Peyer's patch (tissue), 4 donors: ENCODE results near the gene AKT3. TPM values are rescaled to one million over a fixed set of nuclear protein-coding genes. Genes with fewer than 3 reads are reported as not detected.

Experiments used
- DNase-seq, 3 donors: peaks; one replicate each; pipeline ENCODE4 v3.0.0-alpha.2; 2017 to 2019
- H3K27ac ChIP-seq, 4 donors: fragments of 200-600 bp; sonication (generic); one replicate each; pipeline ENCODE4 v1.5.1; 2016 to 2019
- H3K27me3 ChIP-seq, 2 donors: fragments of 200-600 bp; sonication (generic); one replicate each; pipeline ENCODE4 v1.5.1; 2019
- H3K36me3 ChIP-seq, 3 donors: fragments of 200-600 bp; sonication (generic); one replicate each; pipeline ENCODE4 v1.5.1; 2016 to 2019
- H3K4me1 ChIP-seq, 4 donors: fragments of 200-600 bp; sonication (generic); one replicate each; pipeline ENCODE4 v1.5.1; 2016 to 2019
- H3K4me3 ChIP-seq, 4 donors: fragments of 200-600 bp; sonication (generic); 1 replicate in 3 of 4; 2 replicates in 1 of 4; pipeline ENCODE4 v1.5.1; 2016 to 2019; ENCODE audit warnings: mild to moderate bottlenecking in 1 of 4
- H3K9me3 ChIP-seq, 4 donors: fragments of 200-600 bp; sonication (generic); one replicate each; pipeline ENCODE4 v1.5.1; 2016 to 2019; ENCODE audit warnings: mild to moderate bottlenecking in 1 of 4
- POLR2A ChIP-seq, 2 donors: fragments of 450-650 bp; IDR thresholded peaks; one replicate each; pipeline ENCODE4 v1.5.1; 2017; ENCODE audit warnings: antibody characterized with exemption in 2 of 2, mild to moderate bottlenecking in 2 of 2, moderate library complexity in 2 of 2
- total RNA-seq, 4 donors: library from RNA; depleted of rRNA; stranded (reverse); fragments of >200 nt; gene quantifications; one replicate each; pipeline ENCODE4 v1.1.0, GENCODE V29; 2016
- TF ChIP-seq, protein P1 (sequence below), 6 experiments: fragments of 450-650 bp in 4 of 6; fragments of 200-600 bp in 2 of 6; sonication (generic) in 1 of 6; IDR thresholded peaks; one replicate each; pipeline ENCODE4 v1.5.1; 2017 to 2019; ENCODE audit warnings: antibody characterized with exemption in 6 of 6, mild to moderate bottlenecking in 3 of 6, moderate library complexity in 1 of 6

AKT3 gene
- total RNA-seq, 4 donors from 2014 or later = 4.4 to 71.8 (median 15.2) TPM

DNA sequence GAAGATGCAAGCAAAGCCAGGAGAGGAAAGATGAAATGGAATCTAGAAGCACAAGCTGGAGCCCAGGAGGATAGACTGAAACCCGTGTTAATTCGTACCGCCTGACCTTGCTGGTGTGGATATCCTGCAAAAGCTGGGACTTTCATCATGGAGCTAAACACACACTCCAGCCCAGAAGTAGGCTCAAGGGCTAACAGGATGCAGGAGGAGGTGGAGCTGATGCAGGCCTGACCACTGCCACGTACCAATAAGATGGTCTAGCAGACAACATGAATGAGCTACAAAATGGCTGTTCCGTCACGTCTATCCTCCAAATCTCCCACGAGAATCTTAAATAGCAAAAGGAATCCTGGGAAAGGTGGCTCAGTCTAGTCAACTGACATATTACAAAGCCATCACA lies 323.9 kb downstream of the AKT3 start:
- TF ChIP-seq, protein P1, sequence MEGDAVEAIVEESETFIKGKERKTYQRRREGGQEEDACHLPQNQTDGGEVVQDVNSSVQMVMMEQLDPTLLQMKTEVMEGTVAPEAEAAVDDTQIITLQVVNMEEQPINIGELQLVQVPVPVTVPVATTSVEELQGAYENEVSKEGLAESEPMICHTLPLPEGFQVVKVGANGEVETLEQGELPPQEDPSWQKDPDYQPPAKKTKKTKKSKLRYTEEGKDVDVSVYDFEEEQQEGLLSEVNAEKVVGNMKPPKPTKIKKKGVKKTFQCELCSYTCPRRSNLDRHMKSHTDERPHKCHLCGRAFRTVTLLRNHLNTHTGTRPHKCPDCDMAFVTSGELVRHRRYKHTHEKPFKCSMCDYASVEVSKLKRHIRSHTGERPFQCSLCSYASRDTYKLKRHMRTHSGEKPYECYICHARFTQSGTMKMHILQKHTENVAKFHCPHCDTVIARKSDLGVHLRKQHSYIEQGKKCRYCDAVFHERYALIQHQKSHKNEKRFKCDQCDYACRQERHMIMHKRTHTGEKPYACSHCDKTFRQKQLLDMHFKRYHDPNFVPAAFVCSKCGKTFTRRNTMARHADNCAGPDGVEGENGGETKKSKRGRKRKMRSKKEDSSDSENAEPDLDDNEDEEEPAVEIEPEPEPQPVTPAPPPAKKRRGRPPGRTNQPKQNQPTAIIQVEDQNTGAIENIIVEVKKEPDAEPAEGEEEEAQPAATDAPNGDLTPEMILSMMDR (IDR thresholded peaks at IDR 0.05) = no peak
- TF ChIP-seq POLR2A (IDR thresholded peaks at IDR 0.05) = no peak
- DNase-seq = no peak

DNA sequence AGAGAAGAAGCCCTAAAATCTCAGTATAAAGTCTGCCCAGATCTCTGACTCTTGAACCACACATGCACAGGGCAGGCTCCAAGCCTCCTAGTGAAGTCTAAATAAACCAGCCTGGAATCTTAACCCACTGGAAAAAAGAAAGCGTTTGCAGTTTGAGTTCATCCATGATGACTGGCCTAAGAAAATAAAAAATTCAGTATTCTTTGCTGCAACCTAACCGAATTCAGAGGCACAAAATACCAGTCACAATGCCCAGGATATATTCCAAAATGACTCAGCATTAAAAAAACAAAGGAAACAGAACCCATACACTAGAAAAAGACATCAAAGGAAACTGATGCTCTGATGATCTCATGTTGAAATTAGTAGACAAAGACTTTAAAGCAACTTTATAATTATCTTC lies 325.0 kb downstream of the AKT3 start:
- Histone ChIP-seq H3K36me3 (no peaks in the 10 kb centered on the region), H3K9me3 (no peaks in the 10 kb centered on the region), H3K27ac (no peak overlapping the region), H3K27me3 (no peaks in the 10 kb centered on the region), H3K4me3 (no peak overlapping the region), H3K4me1 (no peaks in the 10 kb centered on the region)
- no peak for TF ChIP-seq POLR2A (IDR thresholded peaks at IDR 0.05)
- TF ChIP-seq, protein P1 (IDR thresholded peaks at IDR 0.05) = no peak
- no peak for DNase-seq

More for the DNA sequence above, 323.9 kb downstream of the AKT3 start:
- H3K36me3 ChIP-seq = no peaks in the 10 kb centered on the region
- no peaks in the 10 kb centered on the region for H3K9me3 ChIP-seq
- H3K27ac ChIP-seq = no peak overlapping the region
- no peaks in the 10 kb centered on the region for H3K27me3 ChIP-seq
- H3K4me3 ChIP-seq = no peak overlapping the region
- no peaks in the 10 kb centered on the region for H3K4me1 ChIP-seq

DNA sequence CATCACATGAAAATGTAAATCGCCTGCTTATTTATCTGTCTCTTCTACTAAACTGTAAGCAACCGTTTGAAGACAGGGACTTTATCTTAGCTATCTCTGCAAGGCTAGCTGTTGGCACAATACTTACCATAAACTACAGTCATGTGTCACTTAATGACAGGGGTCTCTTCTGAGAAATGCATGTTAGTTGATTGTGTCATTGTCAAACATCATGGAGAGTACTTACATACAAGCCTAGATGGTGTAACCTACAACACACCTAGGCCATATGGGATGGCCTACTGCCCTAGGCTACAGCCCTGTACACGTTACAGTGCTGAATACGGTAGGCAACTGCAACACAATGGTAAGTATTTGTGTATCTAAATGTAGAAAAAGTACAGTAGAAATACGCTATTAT lies 326.3 kb downstream of the AKT3 start:
- DNase-seq = no peak
- Histone ChIP-seq H3K36me3 (no peaks in the 10 kb centered on the region), H3K9me3 (no peaks in the 10 kb centered on the region)

DNA sequence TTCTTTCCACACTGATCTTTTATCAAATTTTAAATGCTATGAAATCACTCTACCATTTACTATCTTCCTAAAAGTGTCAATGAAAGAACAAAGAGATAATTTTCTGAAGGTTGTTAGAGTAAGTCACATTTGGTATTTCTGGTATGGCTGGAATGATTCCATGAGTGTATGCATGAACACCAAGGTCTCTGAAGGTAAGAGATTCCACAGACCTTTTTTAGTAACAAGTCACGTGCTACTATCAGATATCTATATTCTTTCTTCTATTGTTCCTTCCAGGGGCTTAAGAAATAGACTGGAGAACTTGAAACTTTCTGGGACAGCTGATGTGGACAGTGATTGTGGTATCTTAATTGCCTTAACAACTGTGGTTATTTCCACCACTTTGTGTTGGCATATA lies 329.2 kb downstream of the AKT3 start:
- no peak overlapping the region for H3K4me3 ChIP-seq
- no peak overlapping the region for H3K27ac ChIP-seq
- DNase-seq = no peak
- no peaks in the 10 kb centered on the region for H3K9me3 ChIP-seq
- no peak for TF ChIP-seq POLR2A (IDR thresholded peaks at IDR 0.05)
- TF ChIP-seq, protein P1 (IDR thresholded peaks at IDR 0.05) = no peak
- H3K4me1 ChIP-seq = no peaks in the 10 kb centered on the region
- no peaks in the 10 kb centered on the region for H3K27me3 ChIP-seq
- no peaks in the 10 kb centered on the region for H3K36me3 ChIP-seq

More for the DNA sequence above, 326.3 kb downstream of the AKT3 start:
- TF ChIP-seq, protein P1 (IDR thresholded peaks at IDR 0.05) = no peak
- TF ChIP-seq POLR2A (IDR thresholded peaks at IDR 0.05) = no peak
- Histone ChIP-seq H3K4me3 (no peak overlapping the region), H3K27ac (no peak overlapping the region), H3K27me3 (no peaks in the 10 kb centered on the region), H3K4me1 (no peaks in the 10 kb centered on the region)

DNA sequence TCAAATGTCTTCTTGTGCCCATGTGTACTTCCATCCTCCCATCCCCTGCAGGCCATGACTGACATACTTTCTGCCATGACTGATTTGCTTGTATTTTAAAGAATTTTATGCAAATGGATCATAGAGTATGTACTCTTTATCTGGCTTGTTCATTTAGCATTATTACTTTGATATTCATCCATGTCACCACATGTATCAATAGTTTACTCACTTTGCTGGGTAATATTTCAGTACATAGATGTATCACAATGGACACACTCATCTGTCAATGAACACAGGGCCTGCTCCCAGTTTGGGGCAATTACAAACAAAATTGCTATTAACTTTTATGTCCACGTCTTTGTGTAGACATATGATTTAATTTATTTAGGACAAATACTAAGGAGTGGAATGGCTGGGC lies 335.1 kb downstream of the AKT3 start:
- H3K27ac ChIP-seq = no peak overlapping the region
- peaks cover 0 to 10% (median 0%) of the 10 kb centered on the region in 3 donors for H3K36me3 ChIP-seq
- H3K27me3 ChIP-seq = no peaks in the 10 kb centered on the region
- H3K9me3 ChIP-seq = no peaks in the 10 kb centered on the region
- DNase-seq = no peak
- TF ChIP-seq POLR2A (IDR thresholded peaks at IDR 0.05) = no peak
- TF ChIP-seq, protein P1 (IDR thresholded peaks at IDR 0.05) = no peak
- no peak overlapping the region for H3K4me3 ChIP-seq
- H3K4me1 ChIP-seq = no peaks in the 10 kb centered on the region
